GM10248 (cell line): Measurements from ENCODE around the gene SESTD1.

ENCODE experiments used
- CTCF ChIA-PET: fragments of 300-600 bp; sonication (Branson Sonifier 250); formaldehyde crosslinking; extraction: SDS; loops from one replicate; lab custom pipeline; 2021; ENCODE audit warnings: antibody characterized with exemption; lab: Yijun Ruan, JAX
- POLR2A ChIA-PET: fragments of 350-650 bp; sonication (Branson Sonifier 250); formaldehyde crosslinking; extraction: SDS; loops from one replicate; lab custom pipeline; 2020; ENCODE audit warnings: antibody characterized with exemption; lab: Yijun Ruan, JAX
- DNase-seq: peaks from one replicate; pipeline ENCODE4 v3.0.0; 2012; ENCODE audit errors: extremely low spot score
- TF ChIP-seq, protein P1 (sequence below): IDR thresholded peaks from 2 replicates; pipeline ENCODE4 v1.5.1; 2012; ENCODE audit warnings: mild to moderate bottlenecking, low read depth; ENCODE audit errors: extremely low read depth, missing control alignments, control extremely low read depth

Gene SESTD1

GRCh38 chr2:179272406-179273192 lies 8.0 kb upstream of the SESTD1 start:
- ChIA-PET CTCF (interaction anchor here (0.8 to 1.7 kb wide), 3 partner anchors 17 to 19 kb away, joined by 3 to 7 read pairs (median 3); no protein-coding TSS in a partner anchor), POLR2A (no interaction called here)
- TF ChIP-seq, protein P1, sequence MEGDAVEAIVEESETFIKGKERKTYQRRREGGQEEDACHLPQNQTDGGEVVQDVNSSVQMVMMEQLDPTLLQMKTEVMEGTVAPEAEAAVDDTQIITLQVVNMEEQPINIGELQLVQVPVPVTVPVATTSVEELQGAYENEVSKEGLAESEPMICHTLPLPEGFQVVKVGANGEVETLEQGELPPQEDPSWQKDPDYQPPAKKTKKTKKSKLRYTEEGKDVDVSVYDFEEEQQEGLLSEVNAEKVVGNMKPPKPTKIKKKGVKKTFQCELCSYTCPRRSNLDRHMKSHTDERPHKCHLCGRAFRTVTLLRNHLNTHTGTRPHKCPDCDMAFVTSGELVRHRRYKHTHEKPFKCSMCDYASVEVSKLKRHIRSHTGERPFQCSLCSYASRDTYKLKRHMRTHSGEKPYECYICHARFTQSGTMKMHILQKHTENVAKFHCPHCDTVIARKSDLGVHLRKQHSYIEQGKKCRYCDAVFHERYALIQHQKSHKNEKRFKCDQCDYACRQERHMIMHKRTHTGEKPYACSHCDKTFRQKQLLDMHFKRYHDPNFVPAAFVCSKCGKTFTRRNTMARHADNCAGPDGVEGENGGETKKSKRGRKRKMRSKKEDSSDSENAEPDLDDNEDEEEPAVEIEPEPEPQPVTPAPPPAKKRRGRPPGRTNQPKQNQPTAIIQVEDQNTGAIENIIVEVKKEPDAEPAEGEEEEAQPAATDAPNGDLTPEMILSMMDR, result no peak
- DNase-seq, result no peak

GRCh38 chr2:179270689-179271088 lies 6.1 kb upstream of the SESTD1 start:
- POLR2A ChIA-PET, result no interaction called here

GRCh38 chr2:179268277-179268925 lies 3.8 kb upstream of the SESTD1 start:
- no peak for DNase-seq
- CTCF ChIA-PET, result interaction anchor here (0.8 kb wide), 1 partner anchor 11 kb away, joined by 3 read pairs; no protein-coding TSS in a partner anchor
- TF ChIP-seq, protein P1, result no peak
- POLR2A ChIA-PET, result no interaction called here

More at GRCh38 chr2:179270689-179271088, 6.1 kb upstream of the SESTD1 start:
- no peak for DNase-seq
- CTCF ChIA-PET, result no interaction called here
- TF ChIP-seq, protein P1, result no peak

- TF ChIP-seq, protein P1, result no peak
- ChIA-PET CTCF (interaction anchor here (1.0 to 1.1 kb wide), 2 partner anchors 14 to 47 kb away, joined by 3 read pairs; no protein-coding TSS in a partner anchor), POLR2A (no interaction called here)
- no peak for DNase-seq
Measured at GRCh38 chr2:179266271-179266670, 1.6 kb upstream of the SESTD1 start.

- ChIA-PET CTCF (interaction anchor here (1.0 to 1.4 kb wide), 2 partner anchors 13 to 15 kb away, joined by 3 read pairs; no protein-coding TSS in a partner anchor), POLR2A (no interaction called here)
- DNase-seq, result no peak
- TF ChIP-seq, protein P1, result no peak
Measured at GRCh38 chr2:179265082-179265510, 464 bp upstream of the SESTD1 start.
